Measurements from ENCODE around the gene JUNB.
A peak's percentile ranks its signal among the peaks of the same experiment; 100 is the strongest.
"Not testable (repeated sequence)": the region's sequence is repeated elsewhere in the genome, so short reads cannot be mapped to it uniquely, and the experiment has no call there.

JUNB gene

GRCh38 chr19:12802267-12803106 lies 11.2 kb downstream of the JUNB start:
- DNase-seq (ENCODE audit: extremely low read depth, insufficient read length): no peak
- TF ChIP-seq CTCF (IDR thresholded peaks at IDR 0.05; ENCODE audit: insufficient read depth, low read length, poor library complexity, severe bottlenecking): no peak
- Histone ChIP-seq H3K4me3 (replicated peaks; ENCODE audit: low read depth, low read length) (peak overlapping the region; percentile 66), H3K36me3 (ENCODE audit: control insufficient read depth, insufficient read depth, low read length) (no peaks in the 10 kb centered on the region; the same call in 1 of the 2 replicates), H3K27me3 (replicated peaks; ENCODE audit: control insufficient read depth, insufficient read depth, low read length) (no peaks in the 10 kb centered on the region)

- no peaks in the 10 kb centered on the region for H3K36me3 ChIP-seq (ENCODE audit: control insufficient read depth, insufficient read depth, low read length)
- DNase-seq (ENCODE audit: extremely low read depth, insufficient read length): no peak
- no peak overlapping the region for H3K4me3 ChIP-seq (replicated peaks; ENCODE audit: low read depth, low read length)
- H3K27me3 ChIP-seq (replicated peaks; ENCODE audit: control insufficient read depth, insufficient read depth, low read length): no peaks in the 10 kb centered on the region
- no peak for TF ChIP-seq CTCF (IDR thresholded peaks at IDR 0.05; ENCODE audit: insufficient read depth, low read length, poor library complexity, severe bottlenecking)
Measured at GRCh38 chr19:12804051-12804450, 12.8 kb downstream of the JUNB start.

- Histone ChIP-seq H3K4me3 (replicated peaks; ENCODE audit: low read depth, low read length) (peak within 1 kb of the TSS; percentile 89), H3K36me3 (ENCODE audit: control insufficient read depth, insufficient read depth, low read length) (peaks cover 4% of the 10 kb centered on the region), H3K27me3 (replicated peaks; ENCODE audit: control insufficient read depth, insufficient read depth, low read length) (no peaks in the 10 kb centered on the region)
- DNase-seq (ENCODE audit: extremely low read depth, insufficient read length): peak; percentile 95
- TF ChIP-seq CTCF (IDR thresholded peaks at IDR 0.05; ENCODE audit: insufficient read depth, low read length, poor library complexity, severe bottlenecking): peak; percentile 1
Measured at GRCh38 chr19:12806242-12807081, 15.2 kb downstream of the JUNB start, which contains the start of gene RNASEH2A. Gene RNASEH2A, plus strand, starts transcription at chr19:12806584. Its CDS starts 90 bp downstream, at chr19:12806674.

GRCh38 chr19:12815088-12815487 lies 23.8 kb downstream of the JUNB start:
- TF ChIP-seq CTCF (IDR thresholded peaks at IDR 0.05; ENCODE audit: insufficient read depth, low read length, poor library complexity, severe bottlenecking): no peak
- peaks cover 3% of the 10 kb centered on the region for H3K36me3 ChIP-seq (ENCODE audit: control insufficient read depth, insufficient read depth, low read length)
- no peak for DNase-seq (ENCODE audit: extremely low read depth, insufficient read length)

GRCh38 chr19:12817188-12817587 lies 25.9 kb downstream of the JUNB start:
- not testable (repeated sequence) for DNase-seq (ENCODE audit: extremely low read depth, insufficient read length); H3K4me3 ChIP-seq (replicated peaks; ENCODE audit: low read depth, low read length); H3K36me3 ChIP-seq (ENCODE audit: control insufficient read depth, insufficient read depth, low read length); H3K27me3 ChIP-seq (replicated peaks; ENCODE audit: control insufficient read depth, insufficient read depth, low read length)

More at GRCh38 chr19:12815088-12815487, 23.8 kb downstream of the JUNB start:
- no peak overlapping the region for H3K4me3 ChIP-seq (replicated peaks; ENCODE audit: low read depth, low read length)
- H3K27me3 ChIP-seq (replicated peaks; ENCODE audit: control insufficient read depth, insufficient read depth, low read length): no peaks in the 10 kb centered on the region

GRCh38 chr19:12817810-12818209 lies 26.5 kb downstream of the JUNB start:
- not testable (repeated sequence) for H3K4me3 ChIP-seq (replicated peaks; ENCODE audit: low read depth, low read length); H3K36me3 ChIP-seq (ENCODE audit: control insufficient read depth, insufficient read depth, low read length); DNase-seq (ENCODE audit: extremely low read depth, insufficient read length); H3K27me3 ChIP-seq (replicated peaks; ENCODE audit: control insufficient read depth, insufficient read depth, low read length)

All from GM06990 (cell line).